ENCODE measurements around the gene CD8B.
"Not testable (repeated sequence)": the region's sequence is repeated elsewhere in the genome, so short reads cannot be mapped to it uniquely, and the experiment has no call there.

Gene CD8B

DNA sequence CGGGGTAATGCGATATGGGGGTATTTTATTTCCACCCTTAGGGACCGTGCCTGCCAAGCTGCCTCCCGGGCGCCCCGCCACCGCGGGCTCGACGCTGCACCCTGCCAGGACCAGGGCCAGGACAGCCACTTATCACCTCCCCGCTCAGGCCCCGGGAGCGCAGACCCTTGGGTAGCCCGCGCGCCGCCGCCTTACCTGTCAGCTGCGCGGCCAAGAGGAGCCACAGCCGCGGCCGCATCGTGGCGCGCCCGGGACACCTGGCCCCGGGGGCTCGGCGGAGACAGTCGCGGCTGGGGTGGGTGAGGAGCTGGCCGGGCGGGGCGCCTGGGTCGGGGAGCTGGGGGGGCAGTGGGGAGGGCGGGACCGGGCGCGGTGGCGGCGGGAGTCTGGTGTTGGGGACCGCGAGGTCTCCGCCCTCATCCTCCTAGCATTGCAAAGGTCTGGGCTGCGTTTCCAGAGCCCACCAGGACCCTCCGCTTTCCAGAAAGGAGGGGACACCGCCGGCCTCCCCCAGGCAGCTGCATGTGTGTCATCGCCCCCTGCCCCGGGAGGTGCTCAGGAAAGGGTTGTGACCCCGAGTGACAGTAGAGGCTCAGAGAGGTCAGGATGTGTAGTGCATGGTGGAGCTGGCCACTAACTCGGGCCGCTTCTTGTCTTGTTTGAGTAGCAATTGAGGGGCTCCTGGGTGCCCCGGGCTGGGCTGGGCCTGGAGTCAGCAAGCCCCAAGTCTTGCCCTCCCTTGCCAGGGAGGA, at the start of gene CD8B:
CD8B (minus strand) TSS at position 259 of the 752 bp plus-strand sequence; CDS start at position 238, 21 bp downstream.
- not testable (repeated sequence) for DNase-seq

DNA sequence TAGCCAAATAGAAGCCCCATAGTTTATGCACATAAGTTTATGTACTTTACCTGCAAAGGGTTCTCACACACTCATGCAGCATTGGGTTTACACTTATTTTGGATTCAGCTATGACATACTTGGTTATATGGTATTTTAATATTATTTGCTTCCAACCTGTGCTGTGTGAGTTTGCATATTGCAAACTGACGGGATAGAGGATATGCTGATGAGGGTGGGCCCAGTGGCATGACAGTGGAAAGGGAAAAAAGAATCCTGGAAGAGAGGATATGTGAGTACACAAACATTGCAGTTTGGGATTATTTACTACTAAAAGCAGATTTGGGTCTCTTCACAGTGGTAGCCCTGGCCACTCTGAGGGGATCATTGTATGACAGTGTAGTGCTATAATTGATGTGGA, 44.2 kb upstream of the CD8B start:
- DNase-seq, result not testable (repeated sequence)

DNA sequence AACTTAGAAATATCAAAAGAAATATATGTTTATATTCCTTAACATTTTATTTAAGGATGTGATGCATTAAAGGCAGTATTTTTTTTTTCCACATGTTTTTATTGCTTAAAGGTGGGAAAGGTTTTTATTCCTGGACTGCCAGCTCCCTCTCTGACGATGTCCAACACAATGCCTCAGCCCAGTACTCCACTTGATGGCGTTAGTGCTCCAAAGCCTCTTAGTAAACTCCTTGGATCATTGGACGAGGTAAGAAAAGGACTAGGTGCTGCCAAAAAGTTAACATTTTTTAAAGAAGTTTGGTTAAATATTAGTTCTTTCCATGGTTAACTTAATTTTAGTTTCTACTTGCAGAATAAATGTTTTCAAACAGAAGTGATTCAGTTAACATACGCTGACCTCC, 39.0 kb upstream of the CD8B start:
- DNase-seq, result not testable (repeated sequence)

DNA sequence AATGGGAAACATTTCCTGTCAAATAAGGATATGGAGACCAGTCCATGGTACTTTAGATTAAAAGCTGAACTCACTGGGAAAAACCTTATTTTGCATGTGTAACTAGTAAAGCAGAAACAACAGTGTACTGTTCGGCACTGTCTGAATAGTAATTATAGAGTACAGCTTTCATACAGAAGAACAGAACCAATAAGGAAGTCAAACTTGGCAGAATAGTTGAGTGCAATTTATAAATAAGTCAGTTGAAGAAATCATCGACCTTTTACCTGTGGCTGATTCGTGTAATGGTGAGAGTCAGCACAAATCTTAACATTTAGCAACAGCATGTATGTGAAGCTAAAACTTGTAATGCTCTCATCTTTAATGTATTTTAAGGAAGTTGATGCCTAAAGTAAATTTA, 24.3 kb upstream of the CD8B start:
- not testable (repeated sequence) for DNase-seq

DNA sequence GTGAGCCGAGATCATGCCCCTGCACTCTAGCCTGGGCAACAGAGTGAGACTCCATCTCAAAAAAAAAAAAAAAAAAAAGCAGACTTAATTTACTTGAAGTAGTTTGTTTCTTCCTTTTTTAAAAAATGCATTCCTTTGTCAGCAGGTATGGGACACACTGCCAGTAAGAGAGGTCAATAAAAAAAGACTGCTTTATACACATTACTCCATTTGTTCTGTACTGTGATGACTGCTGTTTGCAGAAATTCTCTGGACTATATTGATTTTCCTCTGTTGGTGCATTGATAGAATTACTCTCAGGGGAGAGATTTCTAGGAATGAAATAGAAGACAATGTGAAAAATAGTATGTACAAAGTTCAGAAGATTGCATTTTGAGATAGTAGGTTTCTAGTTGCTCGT, 21.2 kb upstream of the CD8B start:
- not testable (repeated sequence) for DNase-seq

DNA sequence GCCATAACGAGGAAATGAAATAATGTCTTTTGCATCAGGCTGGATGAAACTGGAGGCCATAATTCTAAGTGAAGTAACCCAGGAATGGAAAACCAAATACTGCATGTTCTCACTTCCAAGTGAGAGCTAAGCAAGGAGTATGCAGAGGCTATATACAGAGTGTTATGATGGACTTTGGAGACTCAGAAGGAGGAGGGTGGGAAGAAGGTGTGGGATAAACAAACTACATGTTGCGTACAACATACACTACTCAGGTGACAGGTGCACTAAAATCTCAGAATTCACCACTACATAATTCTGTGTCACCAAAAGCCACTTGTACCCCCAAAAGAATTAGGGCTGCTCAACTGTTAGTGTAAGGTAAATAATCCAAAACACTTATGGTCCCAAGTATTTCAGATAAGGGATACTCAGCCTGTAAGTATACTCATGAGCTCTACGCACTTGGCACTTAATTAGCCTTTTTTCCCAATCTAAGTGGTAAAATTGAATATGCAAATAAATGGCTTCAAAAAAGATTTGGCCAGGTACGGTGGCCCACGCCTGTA, 20.5 kb upstream of the CD8B start:
- not testable (repeated sequence) for DNase-seq

DNA sequence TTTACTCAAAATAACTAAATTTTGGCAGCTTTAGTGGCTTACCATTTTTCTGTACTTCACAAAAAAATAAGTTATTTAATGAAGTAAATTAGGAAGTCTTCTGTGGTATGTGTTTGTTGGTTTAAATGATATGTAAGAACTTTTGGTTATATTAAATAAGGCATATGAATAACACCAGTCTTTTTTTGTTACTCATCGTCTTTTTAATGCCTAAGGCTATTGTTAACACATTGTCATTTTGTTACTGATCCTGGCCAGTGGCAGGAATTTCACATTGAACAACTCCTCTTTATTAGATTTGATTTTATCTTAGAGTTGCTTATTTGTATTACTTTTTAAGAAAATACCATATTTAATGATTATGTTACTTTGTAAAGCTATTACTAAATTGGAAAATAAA, 17.3 kb upstream of the CD8B start:
- DNase-seq, result not testable (repeated sequence)

DNA sequence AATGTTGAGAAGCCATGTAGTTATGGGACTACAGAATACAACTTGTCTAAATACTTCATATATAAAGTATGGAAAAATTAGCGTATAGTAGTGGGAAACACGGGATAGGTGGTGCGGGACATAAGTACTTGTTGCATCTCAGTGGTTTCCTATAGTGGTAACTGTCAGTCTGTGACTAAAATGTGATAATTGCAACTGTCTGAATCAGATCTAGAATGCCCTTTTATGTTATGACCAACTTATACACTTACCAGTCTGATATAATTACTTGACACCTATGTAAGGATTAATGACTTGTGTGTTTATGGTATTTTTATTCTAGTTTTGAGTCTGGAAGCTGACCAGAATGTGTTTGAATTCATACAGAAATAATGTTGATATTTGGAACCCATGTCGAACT, 9.3 kb upstream of the CD8B start:
- DNase-seq, result not testable (repeated sequence)

DNA sequence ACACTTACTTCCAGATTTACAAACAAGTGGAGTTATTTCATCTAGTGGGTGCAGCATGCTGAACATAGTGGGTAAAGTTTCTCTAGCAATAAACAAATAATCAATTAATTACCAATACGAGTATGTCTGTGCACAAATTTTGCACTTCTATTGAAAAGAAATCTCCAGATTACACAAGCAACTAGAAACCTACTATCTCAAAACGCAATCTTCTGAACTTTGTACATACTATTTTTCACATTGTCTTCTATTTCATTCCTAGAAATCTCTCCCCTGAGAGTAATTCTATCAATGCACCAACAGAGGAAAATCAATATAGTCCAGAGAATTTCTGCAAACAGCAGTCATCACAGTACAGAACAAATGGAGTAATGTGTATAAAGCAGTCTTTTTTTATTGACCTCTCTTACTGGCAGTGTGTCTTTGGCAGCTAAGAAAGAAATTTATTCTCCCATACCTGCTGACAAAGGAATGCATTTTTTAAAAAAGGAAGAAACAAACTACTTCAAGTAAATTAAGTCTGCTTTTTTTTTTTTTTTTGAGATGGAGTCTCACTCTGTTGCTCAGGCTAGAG, 7.3 kb upstream of the CD8B start:
- not testable (repeated sequence) for DNase-seq

DNA sequence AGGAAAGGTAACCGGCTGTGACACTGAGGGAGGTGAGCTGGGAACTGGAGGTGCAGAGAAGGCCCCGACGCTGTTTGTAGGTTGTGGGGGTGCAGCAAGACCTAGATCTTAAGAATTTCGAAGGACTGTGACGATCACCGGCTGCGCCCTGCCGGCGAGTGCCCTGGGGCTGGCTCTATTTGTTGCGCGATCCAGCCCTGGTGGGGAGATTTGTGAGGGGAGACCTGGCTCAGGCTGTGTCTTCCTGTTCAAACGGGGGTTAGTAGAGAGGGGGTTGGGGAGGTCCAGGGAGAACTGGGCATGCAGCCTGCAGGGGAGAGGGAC, 656 bp upstream of the CD8B start:
- DNase-seq, result not testable (repeated sequence)

DNA sequence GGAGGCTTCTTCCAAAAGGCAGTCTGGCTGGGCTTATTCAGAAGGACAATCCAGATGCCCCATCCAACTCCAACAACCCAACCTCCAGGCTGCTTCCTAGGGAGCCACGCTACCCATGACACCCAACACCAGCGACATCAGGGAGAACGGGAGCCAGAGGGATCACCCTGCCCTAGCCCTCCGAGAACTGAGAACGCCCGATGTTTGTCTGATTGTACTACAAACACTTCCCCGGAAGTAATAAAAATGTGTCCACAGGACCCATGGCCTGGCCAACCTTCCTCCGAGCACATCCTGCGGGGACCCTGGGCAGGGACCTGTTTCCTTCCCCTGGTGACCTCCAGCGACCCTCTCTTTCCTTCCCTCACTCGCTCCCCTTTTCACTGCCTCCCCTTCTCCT, 511 bp downstream of the CD8B start:
- DNase-seq, result not testable (repeated sequence)

DNA sequence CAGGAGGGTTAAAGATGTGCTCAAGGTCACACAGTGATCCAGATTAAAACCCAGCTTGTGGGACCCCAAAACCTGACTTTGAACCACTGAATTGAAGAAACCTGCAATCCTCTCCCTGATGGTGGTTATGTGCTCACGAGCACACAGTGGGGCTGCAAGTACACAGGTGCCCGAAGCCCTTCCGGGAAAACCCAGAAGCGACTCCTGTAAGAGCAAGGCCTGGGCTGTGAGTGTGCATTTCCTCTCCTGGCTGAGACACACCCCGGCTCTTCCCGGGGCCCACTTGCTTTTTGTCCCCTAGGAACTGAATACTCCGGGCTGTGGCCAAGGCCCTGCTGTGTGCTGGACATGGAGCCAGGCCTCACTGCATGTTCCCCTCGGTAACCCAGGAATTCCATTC, 1.1 kb downstream of the CD8B start:
- DNase-seq, result not testable (repeated sequence)

DNA sequence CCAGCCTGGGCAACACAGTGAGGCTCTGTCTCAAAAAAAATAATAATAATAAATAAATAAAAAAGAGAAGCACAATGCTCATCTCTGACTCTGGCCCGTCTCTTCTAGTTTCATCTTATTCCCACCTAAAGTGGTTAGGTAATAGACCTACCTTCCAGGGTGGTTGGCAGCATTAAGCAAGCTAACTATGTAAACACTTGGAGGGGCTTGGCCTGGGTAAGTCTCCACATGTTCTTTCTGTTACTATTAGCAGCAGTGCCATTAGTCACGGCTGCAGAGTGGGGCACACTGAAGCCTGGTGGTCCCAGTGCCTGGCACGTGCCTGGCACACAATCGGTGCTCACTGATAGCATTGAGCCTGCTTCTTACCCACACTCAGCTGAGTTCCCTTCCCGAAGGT, 4.0 kb downstream of the CD8B start:
- DNase-seq, result not testable (repeated sequence)

DNA sequence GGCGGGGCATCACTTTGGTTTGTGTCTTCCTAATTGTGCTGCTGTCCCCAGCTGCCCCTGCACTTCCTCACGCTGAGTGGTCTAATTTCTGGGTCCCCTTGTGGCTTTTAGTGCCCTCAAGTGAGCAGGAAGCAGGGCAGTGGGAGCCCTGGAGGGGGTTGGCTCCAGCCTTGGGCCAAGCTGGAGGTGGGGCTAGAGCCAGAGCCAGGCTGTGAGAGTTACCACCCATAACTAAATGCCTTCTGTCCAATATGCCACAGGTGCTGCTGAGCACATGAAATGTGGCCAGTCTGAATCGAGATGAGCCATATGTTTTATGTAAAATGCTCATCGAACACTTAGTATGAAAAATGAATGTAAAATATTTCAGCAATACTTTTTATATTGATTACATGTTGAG, 5.2 kb downstream of the CD8B start:
- DNase-seq, result not testable (repeated sequence)

DNA sequence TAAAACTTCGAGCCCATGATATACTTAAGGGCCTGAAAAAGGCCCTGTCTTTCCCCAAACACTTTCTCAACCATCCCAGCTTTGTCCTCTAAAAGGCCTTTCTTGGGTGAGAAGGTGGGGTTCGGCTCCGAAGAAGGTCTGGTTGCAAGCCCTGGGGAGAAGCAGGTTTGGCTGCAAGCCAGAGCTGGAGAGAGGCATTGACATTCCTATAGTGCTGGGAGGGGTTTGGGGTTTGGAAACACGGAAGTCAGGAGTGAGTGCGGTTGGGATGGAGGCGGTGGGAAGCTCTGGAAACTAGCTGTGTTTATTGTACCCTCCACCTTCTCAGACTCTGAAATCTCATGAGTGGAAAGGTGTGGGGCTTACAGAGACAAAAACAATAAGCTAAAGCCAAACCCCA, 5.7 kb downstream of the CD8B start:
- not testable (repeated sequence) for DNase-seq

DNA sequence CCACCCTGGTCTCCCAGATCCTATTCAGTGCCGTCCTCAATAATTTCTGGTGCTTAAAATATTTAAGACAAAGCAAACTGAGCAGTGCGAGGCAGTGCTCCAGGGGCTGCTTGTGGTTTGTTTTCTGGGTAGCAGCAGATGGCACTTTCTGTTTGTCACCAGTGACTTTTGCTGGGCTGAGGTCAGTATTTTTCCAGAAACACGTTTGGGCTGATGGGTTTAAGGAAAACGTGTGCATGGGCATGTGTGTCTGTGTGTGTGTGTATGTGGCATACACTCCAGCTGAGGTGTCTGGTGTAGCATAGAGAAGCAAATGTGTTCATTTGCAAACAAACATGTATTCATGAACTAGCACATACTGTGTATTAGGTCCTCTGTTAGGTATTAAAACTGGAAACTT, 10.1 kb downstream of the CD8B start:
- DNase-seq, result not testable (repeated sequence)

DNA sequence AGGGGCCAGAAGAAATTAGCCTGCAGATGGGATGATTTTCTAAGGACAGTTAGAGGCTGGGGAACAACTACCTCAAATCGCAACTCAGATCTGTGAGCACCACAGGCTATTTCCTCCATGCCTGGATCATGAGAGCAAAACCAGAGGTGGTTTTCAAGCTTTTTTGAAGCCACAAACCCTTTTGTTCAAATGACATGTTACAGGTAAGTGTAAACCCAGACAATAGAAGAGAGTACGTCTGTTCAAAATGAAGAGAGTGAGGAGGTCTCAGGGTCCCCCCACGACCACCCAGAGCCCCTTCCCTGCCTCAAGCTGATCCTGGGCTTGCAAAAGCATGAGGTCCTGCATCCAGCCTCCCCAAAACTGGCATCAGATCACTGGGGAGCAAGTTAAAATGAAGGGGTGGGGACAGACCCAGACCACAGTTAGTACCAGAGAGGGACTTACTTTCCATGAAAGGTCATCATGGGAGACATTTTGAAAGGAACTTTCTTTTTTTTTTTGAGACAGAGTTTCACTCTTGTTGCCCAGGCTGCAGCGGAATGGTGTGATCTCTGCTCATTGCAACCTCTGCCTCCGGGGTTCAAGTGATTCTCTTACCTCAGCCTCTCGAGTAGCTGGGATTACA, 19.0 kb downstream of the CD8B start:
- DNase-seq, result not testable (repeated sequence)

DNA sequence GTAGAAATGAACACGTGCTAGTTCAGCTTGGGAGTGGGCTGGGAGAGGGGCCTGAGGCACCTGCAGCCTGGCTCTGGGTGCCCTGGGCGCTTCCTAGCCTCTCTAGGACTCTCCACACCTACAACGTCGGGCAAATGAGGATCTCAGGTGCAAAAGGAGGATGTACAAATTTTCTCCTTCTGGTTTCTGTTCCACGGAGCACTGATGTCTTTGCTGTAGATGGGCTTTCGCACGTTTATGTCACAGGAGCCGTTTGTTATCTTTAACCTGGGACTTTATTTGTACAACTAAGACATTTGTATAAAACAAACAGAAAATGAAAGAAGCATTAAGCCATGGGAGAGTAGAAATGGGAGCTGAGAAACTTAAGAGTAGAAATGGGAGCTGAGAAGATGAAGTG, 20.4 kb downstream of the CD8B start:
- DNase-seq, result not testable (repeated sequence)

DNA sequence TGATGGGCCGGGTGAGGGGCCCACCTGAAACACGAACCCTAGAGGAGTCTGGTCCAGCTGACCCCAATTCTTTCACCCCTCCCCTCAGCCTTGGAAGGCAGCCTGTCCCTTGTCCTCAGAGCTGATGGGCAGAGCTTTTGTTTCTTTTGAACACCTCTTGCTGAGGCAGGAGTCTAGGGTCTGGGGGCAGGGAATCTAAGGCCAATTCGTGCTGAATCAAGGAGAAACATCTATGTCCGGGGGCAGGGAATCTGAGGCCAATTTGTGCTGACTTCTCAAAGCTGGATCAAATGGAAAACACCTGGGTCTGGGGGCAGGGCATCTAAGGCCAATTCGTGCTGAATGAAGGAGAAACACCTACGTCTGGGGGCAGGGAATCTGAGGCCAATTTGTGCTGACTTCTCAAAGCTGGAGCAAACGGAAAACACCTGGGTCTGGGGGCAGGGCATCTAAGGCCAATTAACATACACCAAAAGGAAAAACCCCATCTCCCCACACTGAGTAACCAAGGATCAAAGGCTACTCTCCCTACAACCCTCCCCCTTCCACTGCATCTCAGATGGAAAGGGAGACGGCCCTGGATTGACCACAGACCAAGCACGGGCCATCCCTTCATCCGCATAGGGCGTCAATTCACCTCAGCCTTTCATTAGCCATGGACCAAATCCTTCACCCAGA, 21.7 kb downstream of the CD8B start:
- not testable (repeated sequence) for DNase-seq

DNA sequence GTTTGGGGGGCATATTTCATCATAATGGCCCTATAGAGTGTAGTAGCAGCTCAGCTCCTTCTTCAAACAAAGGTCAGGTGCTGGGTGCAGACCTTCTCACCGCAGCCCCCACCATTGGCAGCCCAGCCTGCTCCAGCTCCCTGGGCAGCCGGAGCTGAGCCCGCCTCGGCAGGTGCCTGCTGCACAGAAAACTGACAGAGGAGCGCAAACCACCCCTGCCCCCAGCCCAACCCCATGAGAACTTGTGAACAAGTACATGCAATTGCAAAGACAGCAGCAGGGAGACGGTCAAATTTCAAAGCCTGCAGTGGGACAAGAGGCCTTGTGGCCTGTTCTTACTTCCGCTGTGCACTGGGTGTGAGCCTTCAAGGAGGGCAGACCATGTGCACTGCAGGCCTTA, 22.2 kb downstream of the CD8B start:
- peak; percentile 14 for DNase-seq

DNA sequence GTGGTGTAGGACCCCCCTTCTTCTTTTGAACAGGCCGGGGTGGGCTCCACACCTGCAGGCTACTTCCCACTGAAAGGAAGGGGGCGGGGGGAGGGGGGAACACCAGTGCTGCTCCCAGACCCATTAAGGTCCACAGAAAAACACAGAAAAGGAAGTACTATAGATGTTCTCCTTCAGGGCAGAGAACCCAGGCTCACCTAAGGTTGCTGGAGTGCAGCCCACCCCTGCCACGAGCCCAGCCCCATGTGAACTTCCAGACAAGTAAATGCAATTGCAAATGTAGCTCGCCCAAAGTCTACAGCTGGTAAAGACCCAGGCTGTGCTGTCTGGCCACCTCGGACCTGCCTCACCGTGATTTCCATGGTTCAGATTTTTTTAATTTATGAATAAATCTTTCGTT, 24.0 kb downstream of the CD8B start:
- DNase-seq, result not testable (repeated sequence)

DNA sequence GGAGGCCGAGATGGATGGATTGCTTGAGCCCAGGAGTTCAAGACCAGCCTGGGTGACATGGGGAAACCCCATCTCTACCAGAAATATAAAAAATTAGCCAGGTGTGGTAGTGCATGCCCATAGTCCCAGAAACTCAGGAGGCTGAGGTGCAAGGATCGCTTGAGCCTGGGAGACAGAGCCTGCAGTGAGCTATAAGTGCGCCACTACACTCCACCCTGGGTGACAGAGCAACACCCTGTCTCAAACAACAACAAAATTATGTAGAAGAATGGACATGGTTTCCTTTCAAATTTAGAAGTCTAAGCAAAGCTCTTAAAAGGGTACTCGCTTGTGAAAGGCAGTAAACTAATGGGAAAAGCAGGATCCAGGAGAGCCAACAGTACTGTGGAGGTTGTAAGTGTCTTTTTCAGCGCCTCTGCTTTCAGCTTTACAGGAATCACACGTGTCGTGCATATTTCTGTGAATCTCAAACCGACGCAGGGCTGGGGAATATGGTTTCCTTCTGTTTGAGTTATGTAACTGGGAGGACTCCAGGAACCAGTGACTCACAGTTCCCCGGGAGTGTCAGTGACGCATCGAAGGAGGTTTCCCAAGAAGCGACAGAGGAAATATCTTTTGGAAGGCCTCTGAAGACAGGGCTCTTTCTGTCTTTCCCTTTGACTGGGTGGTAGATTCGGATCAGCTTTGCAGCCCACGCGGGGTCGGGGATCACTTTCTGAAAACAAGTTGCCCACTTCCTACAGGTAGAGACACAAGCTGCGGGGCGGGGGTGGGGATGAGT, 24.6 kb downstream of the CD8B start:
- DNase-seq, result not testable (repeated sequence)

DNA sequence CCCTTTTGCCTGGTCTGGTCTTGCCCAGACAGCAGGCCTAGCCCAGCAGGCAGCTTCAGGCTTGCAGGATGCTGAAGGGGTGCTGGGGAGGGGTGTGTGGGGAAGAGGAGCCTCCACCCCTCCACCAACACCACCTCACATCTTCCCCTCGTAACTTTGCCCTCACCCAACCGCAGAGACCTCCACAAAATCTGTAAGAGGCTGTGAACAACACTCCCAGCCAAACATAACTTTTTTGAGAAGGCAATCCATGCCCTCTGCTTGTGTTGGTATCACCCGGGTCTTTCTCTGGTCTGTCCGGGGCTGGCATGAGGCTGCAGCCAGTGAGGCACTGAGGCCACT, 26.2 kb downstream of the CD8B start:
- not testable (repeated sequence) for DNase-seq
